Activated T-helper 1 cell treated with anti-CD3 and anti-CD28 coated beads, Interleukin-2, amount 50 U/mL, for 16 hours (primary cell): ENCODE results near the gene CIRBP.

ENCODE experiments used
- DNase-seq, 2 donors: peaks; one replicate each; pipeline ENCODE4 v3.0.0-alpha.2; 2020; ENCODE audit warnings: low read depth in 1 of 2, low spot score in 1 of 2

CIRBP gene

GRCh38 chr19:1266916-1267476 lies 2.1 kb upstream of the CIRBP start:
- peak; percentile 60 to 66 for DNase-seq

GRCh38 chr19:1267477-1268225 lies 1.5 kb upstream of the CIRBP start:
- no peak for DNase-seq

GRCh38 chr19:1268226-1269064 lies 687 bp upstream of the CIRBP start:
- no peak for DNase-seq

GRCh38 chr19:1269478-1270212 lies 513 bp downstream of the CIRBP start:
- DNase-seq, result peak; percentile 76 to 81

GRCh38 chr19:1270213-1270853 lies 1.2 kb downstream of the CIRBP start:
- no peak for DNase-seq

GRCh38 chr19:1270854-1271527 lies 1.9 kb downstream of the CIRBP start:
- no peak for DNase-seq

- DNase-seq, result no peak
Measured at GRCh38 chr19:1271528-1272422, 2.6 kb downstream of the CIRBP start.

- no peak for DNase-seq
Measured at GRCh38 chr19:1272423-1273262, 3.5 kb downstream of the CIRBP start.

GRCh38 chr19:1273263-1274041 lies 4.3 kb downstream of the CIRBP start:
- no peak for DNase-seq

- DNase-seq, result no peak
Measured at GRCh38 chr19:1274081-1274851, 5.1 kb downstream of the CIRBP start.

GRCh38 chr19:1274852-1275259 lies 5.7 kb downstream of the CIRBP start:
- DNase-seq, result no peak

- peak; percentile 86 to 94 for DNase-seq
Measured at GRCh38 chr19:1275260-1275975, 6.3 kb downstream of the CIRBP start, which contains the start of gene FAM174C. Gene FAM174C, plus strand, starts transcription at chr19:1275530. Its CDS starts 20 bp downstream, at chr19:1275550.

GRCh38 chr19:1275976-1276627 lies 7.0 kb downstream of the CIRBP start:
- no peak for DNase-seq

GRCh38 chr19:1276628-1277022 lies 7.5 kb downstream of the CIRBP start:
- DNase-seq, result no peak

GRCh38 chr19:1277061-1277460 lies 7.9 kb downstream of the CIRBP start:
- DNase-seq, result no peak

GRCh38 chr19:1278074-1278473 lies 8.9 kb downstream of the CIRBP start:
- DNase-seq, result no peak
